8988T (cell line): ENCODE results near the gene CPNE8.

ENCODE experiments used
- DNase-seq: peaks from one replicate; pipeline ENCODE4 v3.0.0; 2011

CPNE8 gene

GRCh38 chr12:38610808-38611350 is 294.5 kb downstream of the CPNE8 start:
- no peak for DNase-seq

- DNase-seq, result no peak
Observed at GRCh38 chr12:38607295-38607694, 298.1 kb downstream of the CPNE8 start.
